Uterus (tissue), 2 donors: ENCODE measurements around the gene CACNB1.

Source experiments
- CTCF ChIP-seq, 4 experiments: fragments of 200-600 bp in 2 of 4; fragments of 450-650 bp in 2 of 4; sonication (generic) in 2 of 4; IDR thresholded peaks; one replicate each; pipeline ENCODE4 v1.5.1; 2016 to 2019; ENCODE audit warnings: antibody characterized with exemption in 4 of 4, mild to moderate bottlenecking in 2 of 4, moderate library complexity in 1 of 4
- POLR2A ChIP-seq, 2 donors: fragments of 450-650 bp; IDR thresholded peaks; one replicate each; pipeline ENCODE4 v1.6.1; 2016; ENCODE audit warnings: antibody characterized with exemption in 2 of 2, mild to moderate bottlenecking in 1 of 2, moderate library complexity in 1 of 2

- no peak for TF ChIP-seq CTCF (IDR thresholded peaks at IDR 0.05)
- TF ChIP-seq POLR2A (IDR thresholded peaks at IDR 0.05): no peak
Measured at GRCh38 chr17:39212841-39213480, 15.5 kb upstream of the CACNB1 start.
